GM21576 (cell line): ENCODE results near the gene AFF3.
"Not testable (repeated sequence)": the region's sequence is repeated elsewhere in the genome, so short reads cannot be mapped to it uniquely, and the experiment has no call there.

Experiments used
- ATAC-seq: cut with Tn5 transposase; IDR thresholded peaks from one replicate; pipeline ENCODE4 v1.9.1; 2021; ENCODE audit warnings: mild to moderate bottlenecking, moderate library complexity; ENCODE audit not compliant: unreplicated experiment

Gene AFF3

GRCh38 chr2:99776206-99776905 is 366.0 kb downstream of the AFF3 start:
- no peak for ATAC-seq

GRCh38 chr2:99775585-99775984 is 366.8 kb downstream of the AFF3 start:
- ATAC-seq = no peak

GRCh38 chr2:99773642-99774041 is 368.7 kb downstream of the AFF3 start:
- not testable (repeated sequence) for ATAC-seq

GRCh38 chr2:99772591-99773331 is 369.6 kb downstream of the AFF3 start:
- ATAC-seq = no peak

GRCh38 chr2:99771681-99772333 is 370.6 kb downstream of the AFF3 start:
- ATAC-seq = no peak

- ATAC-seq = no peak
Measured at GRCh38 chr2:99770876-99771275, 371.5 kb downstream of the AFF3 start.

GRCh38 chr2:99765731-99766318 is 376.6 kb downstream of the AFF3 start:
- no peak for ATAC-seq

- no peak for ATAC-seq
Measured at GRCh38 chr2:99763764-99764163, 378.6 kb downstream of the AFF3 start.

GRCh38 chr2:99762714-99763113 is 379.7 kb downstream of the AFF3 start:
- no peak for ATAC-seq

GRCh38 chr2:99757611-99758114 is 384.7 kb downstream of the AFF3 start:
- no peak for ATAC-seq

GRCh38 chr2:99756059-99756458 is 386.3 kb downstream of the AFF3 start:
- ATAC-seq = no peak

- no peak for ATAC-seq
Measured at GRCh38 chr2:99754210-99754609, 388.2 kb downstream of the AFF3 start.

- no peak for ATAC-seq
Measured at GRCh38 chr2:99753505-99753904, 388.9 kb downstream of the AFF3 start.

- no peak for ATAC-seq
Measured at GRCh38 chr2:99748344-99748743, 394.0 kb downstream of the AFF3 start.

GRCh38 chr2:99747842-99748241 is 394.5 kb downstream of the AFF3 start:
- no peak for ATAC-seq

- ATAC-seq = no peak
Measured at GRCh38 chr2:99743146-99743545, 399.2 kb downstream of the AFF3 start.

- no peak for ATAC-seq
Measured at GRCh38 chr2:99737537-99737936, 404.9 kb downstream of the AFF3 start.

- no peak for ATAC-seq
Measured at GRCh38 chr2:99735753-99736152, 406.6 kb downstream of the AFF3 start.

GRCh38 chr2:99735314-99735713 is 407.1 kb downstream of the AFF3 start:
- ATAC-seq = not testable (repeated sequence)

GRCh38 chr2:99734236-99734635 is 408.2 kb downstream of the AFF3 start:
- ATAC-seq = no peak
